ENCODE results near the gene IGFBP3. TPM values are rescaled to one million over a fixed set of nuclear protein-coding genes. Genes with fewer than 3 reads are reported as not detected.

IGFBP3 gene
- total and polyA plus RNA-seq, 2 donors (not counting 1 experiment from before 2014, with no cell fraction given), result 8.9 to 227 TPM

- no peaks in the 10 kb centered on the region for H3K9me3 ChIP-seq (ENCODE audit: control insufficient read depth, insufficient read depth, low read depth, low read length)
- H3K4me3 ChIP-seq (replicated peaks in 1 of 4; ENCODE audit: control extremely low read depth in 1 of 4, insufficient read depth in 1 of 4, low read depth in 3 of 4, low read length in 4 of 4), result no peak overlapping the region
- no peak overlapping the region for H2AFZ ChIP-seq (ENCODE audit: low read length)
- no peaks in the 10 kb centered on the region for H3K4me1 ChIP-seq (ENCODE audit: control insufficient read depth, extremely low read depth, insufficient read depth, low read length)
- H3K27ac ChIP-seq (ENCODE audit: insufficient read depth, low read length), result no peak overlapping the region
- no peak overlapping the region for H3K4me2 ChIP-seq (ENCODE audit: extremely low read depth, insufficient read depth, low read length)
- H3K79me2 ChIP-seq (ENCODE audit: control insufficient read depth, insufficient read depth, low read length), result no peaks in the 10 kb centered on the region
- TF ChIP-seq, protein P1, sequence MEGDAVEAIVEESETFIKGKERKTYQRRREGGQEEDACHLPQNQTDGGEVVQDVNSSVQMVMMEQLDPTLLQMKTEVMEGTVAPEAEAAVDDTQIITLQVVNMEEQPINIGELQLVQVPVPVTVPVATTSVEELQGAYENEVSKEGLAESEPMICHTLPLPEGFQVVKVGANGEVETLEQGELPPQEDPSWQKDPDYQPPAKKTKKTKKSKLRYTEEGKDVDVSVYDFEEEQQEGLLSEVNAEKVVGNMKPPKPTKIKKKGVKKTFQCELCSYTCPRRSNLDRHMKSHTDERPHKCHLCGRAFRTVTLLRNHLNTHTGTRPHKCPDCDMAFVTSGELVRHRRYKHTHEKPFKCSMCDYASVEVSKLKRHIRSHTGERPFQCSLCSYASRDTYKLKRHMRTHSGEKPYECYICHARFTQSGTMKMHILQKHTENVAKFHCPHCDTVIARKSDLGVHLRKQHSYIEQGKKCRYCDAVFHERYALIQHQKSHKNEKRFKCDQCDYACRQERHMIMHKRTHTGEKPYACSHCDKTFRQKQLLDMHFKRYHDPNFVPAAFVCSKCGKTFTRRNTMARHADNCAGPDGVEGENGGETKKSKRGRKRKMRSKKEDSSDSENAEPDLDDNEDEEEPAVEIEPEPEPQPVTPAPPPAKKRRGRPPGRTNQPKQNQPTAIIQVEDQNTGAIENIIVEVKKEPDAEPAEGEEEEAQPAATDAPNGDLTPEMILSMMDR (conservative IDR thresholded peaks at IDR 0.05 in 1 of 2, IDR thresholded peaks at IDR 0.05 in 1 of 2; ENCODE audit: low read depth in 1 of 2, low read length in 2 of 2), result no peak
- no peak for TF ChIP-seq EZH2 (IDR thresholded peaks at IDR 0.05; ENCODE audit: low read length, missing control alignments)
- no peak overlapping the region for H3K9ac ChIP-seq (ENCODE audit: insufficient read depth, low read length)
- peaks cover 27% of the 10 kb centered on the region for H3K27me3 ChIP-seq (ENCODE audit: control insufficient read depth, insufficient read depth, low read length)
- H4K20me1 ChIP-seq (ENCODE audit: control insufficient read depth, extremely low read depth, insufficient read depth, low read length), result no peaks in the 10 kb centered on the region
- H3K36me3 ChIP-seq (ENCODE audit: control insufficient read depth, insufficient read depth, low read length), result no peaks in the 10 kb centered on the region
- DNase-seq (ENCODE audit: low read depth in 2 of 2), result no peak
Observed at GRCh38 chr7:45892407-45893035, 28.6 kb downstream of the IGFBP3 start.

- Histone ChIP-seq H4K20me1 (ENCODE audit: control insufficient read depth, extremely low read depth, insufficient read depth, low read length) (no peaks in the 10 kb centered on the region), H3K9me3 (ENCODE audit: control insufficient read depth, insufficient read depth, low read depth, low read length) (no peaks in the 10 kb centered on the region), H3K36me3 (ENCODE audit: control insufficient read depth, insufficient read depth, low read length) (no peaks in the 10 kb centered on the region), H3K4me2 (ENCODE audit: extremely low read depth, insufficient read depth, low read length) (no peak overlapping the region), H3K4me1 (ENCODE audit: control insufficient read depth, extremely low read depth, insufficient read depth, low read length) (no peaks in the 10 kb centered on the region), H3K27ac (ENCODE audit: insufficient read depth, low read length) (no peak overlapping the region), H3K9ac (ENCODE audit: insufficient read depth, low read length) (no peak overlapping the region), H3K4me3 (replicated peaks in 1 of 4; ENCODE audit: control extremely low read depth in 1 of 4, insufficient read depth in 1 of 4, low read depth in 3 of 4, low read length in 4 of 4) (no peak overlapping the region), H3K79me2 (ENCODE audit: control insufficient read depth, insufficient read depth, low read length) (no peaks in the 10 kb centered on the region), H2AFZ (ENCODE audit: low read length) (no peak overlapping the region), H3K27me3 (ENCODE audit: control insufficient read depth, insufficient read depth, low read length) (peaks cover 27% of the 10 kb centered on the region)
- DNase-seq (ENCODE audit: low read depth in 2 of 2), result no peak
- TF ChIP-seq EZH2 (IDR thresholded peaks at IDR 0.05; ENCODE audit: low read length, missing control alignments), result no peak
Observed at GRCh38 chr7:45891462-45892402, 29.3 kb downstream of the IGFBP3 start.

DNA sequence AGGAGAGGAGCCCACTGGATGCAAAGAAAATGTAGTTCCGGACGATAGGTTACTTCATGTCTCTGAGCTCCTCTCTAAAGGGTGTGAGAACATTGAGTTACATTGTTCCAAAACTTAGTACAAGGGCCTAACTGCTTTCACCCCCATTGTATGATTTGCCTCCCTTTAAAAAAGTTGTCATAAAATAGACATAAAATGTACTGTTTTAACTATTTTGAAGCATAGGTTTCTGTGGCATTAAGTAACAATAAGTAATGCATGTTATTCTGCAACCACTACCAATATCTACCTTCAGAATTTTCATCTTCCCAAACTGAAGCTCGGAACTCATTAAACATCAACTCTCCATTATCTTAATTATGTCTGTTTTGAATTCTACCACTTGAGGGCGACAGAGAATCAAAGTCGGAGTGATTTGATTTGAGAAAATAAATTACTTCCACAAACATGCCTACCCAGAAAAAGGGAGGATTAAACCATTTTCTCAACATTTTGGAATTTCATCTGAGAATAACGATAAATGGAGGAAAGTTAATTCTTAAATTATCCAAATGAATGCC is 30.1 kb downstream of the IGFBP3 start:
- H3K4me1 ChIP-seq (ENCODE audit: control insufficient read depth, extremely low read depth, insufficient read depth, low read length), result no peaks in the 10 kb centered on the region
- H3K27ac ChIP-seq (ENCODE audit: insufficient read depth, low read length), result no peak overlapping the region
- H3K36me3 ChIP-seq (ENCODE audit: control insufficient read depth, insufficient read depth, low read length), result no peaks in the 10 kb centered on the region
- H4K20me1 ChIP-seq (ENCODE audit: control insufficient read depth, extremely low read depth, insufficient read depth, low read length), result no peaks in the 10 kb centered on the region
- peaks cover 27% of the 10 kb centered on the region for H3K27me3 ChIP-seq (ENCODE audit: control insufficient read depth, insufficient read depth, low read length)
- TF ChIP-seq, protein P1 (conservative IDR thresholded peaks at IDR 0.05 in 1 of 2, IDR thresholded peaks at IDR 0.05 in 1 of 2; ENCODE audit: low read depth in 1 of 2, low read length in 2 of 2), result peak; percentile 37 to 62
- TF ChIP-seq EZH2 (IDR thresholded peaks at IDR 0.05; ENCODE audit: low read length, missing control alignments), result no peak
- peak; percentile 33 to 64 for DNase-seq (ENCODE audit: low read depth in 2 of 2)
- H2AFZ ChIP-seq (ENCODE audit: low read length), result no peak overlapping the region
- H3K79me2 ChIP-seq (ENCODE audit: control insufficient read depth, insufficient read depth, low read length), result no peaks in the 10 kb centered on the region
- no peaks in the 10 kb centered on the region for H3K9me3 ChIP-seq (ENCODE audit: control insufficient read depth, insufficient read depth, low read depth, low read length)
- H3K4me3 ChIP-seq (replicated peaks in 1 of 4; ENCODE audit: control extremely low read depth in 1 of 4, insufficient read depth in 1 of 4, low read depth in 3 of 4, low read length in 4 of 4), result no peak overlapping the region
- H3K4me2 ChIP-seq (ENCODE audit: extremely low read depth, insufficient read depth, low read length), result no peak overlapping the region
- H3K9ac ChIP-seq (ENCODE audit: insufficient read depth, low read length), result no peak overlapping the region
